ENCODE measurements around the gene TMEM225B. TPM values are rescaled to one million over a fixed set of nuclear protein-coding genes. Genes with fewer than 3 reads are reported as not detected.

Gene TMEM225B
- polyA plus RNA-seq, 2 donors: 0.66 to 0.96 TPM

Other genes with a start within 250 kb of the TMEM225B start
- 10 to 100 TPM; 18.0 to 55.7 TPM for gene ARPC1B, start 223.5 kb upstream of the TMEM225B start, polyA plus RNA-seq
- 100 to 1,000 TPM; 110 to 182 TPM for gene PDAP1, start 189.7 kb upstream of the TMEM225B start, polyA plus RNA-seq
- 100 to 1,000 TPM in 1 of 2 donors, 10 to 100 TPM in 1; 93.8 to 100 TPM for gene BUD31, start 189.3 kb upstream of the TMEM225B start, polyA plus RNA-seq
- 1 to 10 TPM; 3.2 to 3.6 TPM for gene PTCD1, start 159.5 kb upstream of the TMEM225B start, polyA plus RNA-seq
- gene CPSF4, start 159.3 kb upstream of the TMEM225B start, polyA plus RNA-seq: 10 to 100 TPM; 22.5 to 24.3 TPM
- gene ATP5MF, start 132.1 kb upstream of the TMEM225B start, polyA plus RNA-seq: 1,000 to 10,000 TPM; 1,217 to 1,445 TPM
- gene ZNF789, start 125.4 kb upstream of the TMEM225B start, polyA plus RNA-seq: 10 to 100 TPM in 1 of 2 donors, 1 to 10 TPM in 1; 4.7 to 11.3 TPM
- gene ZNF394, start 98.0 kb upstream of the TMEM225B start, polyA plus RNA-seq: 10 to 100 TPM; 15.2 to 19.8 TPM
- gene ZKSCAN5, start 93.6 kb upstream of the TMEM225B start, polyA plus RNA-seq: 1 to 10 TPM; 2.2 to 2.5 TPM
- gene FAM200A, start 46.2 kb upstream of the TMEM225B start, polyA plus RNA-seq: 1 to 10 TPM; 2.8 to 3.8 TPM
- 10 to 100 TPM; 56.9 to 80.5 TPM for gene ZNF655, start 39.6 kb upstream of the TMEM225B start, polyA plus RNA-seq
- 1 to 10 TPM; 4.4 to 4.5 TPM for gene ZSCAN25, start 18.7 kb downstream of the TMEM225B start, polyA plus RNA-seq
- gene CYP3A5, start 81.7 kb downstream of the TMEM225B start, polyA plus RNA-seq: 10 to 100 TPM; 16.1 to 51.2 TPM
- under 1 TPM in 1 of 2 donors, not detected in 1; 0.02 TPM for gene CYP3A7, start 136.9 kb downstream of the TMEM225B start, polyA plus RNA-seq
- gene CYP3A4, start 185.9 kb downstream of the TMEM225B start, polyA plus RNA-seq: under 1 TPM; 0.16 to 0.20 TPM
- not detected for gene CYP3A43, start 229.7 kb downstream of the TMEM225B start, polyA plus RNA-seq